C4-2B (cell line): ENCODE results near the gene ABCG1.

Experiments
- H3K27ac ChIP-seq: fragments of 450-650 bp; 2 replicates; pipeline ENCODE4 v1.5.1; 2017
- ZFX ChIP-seq: fragments of 450-650 bp; IDR thresholded peaks from 2 replicates; pipeline ENCODE4 v1.6.1; 2017
- TF ChIP-seq, protein P1 (sequence below): fragments of 450-650 bp; conservative IDR thresholded peaks from 2 replicates; pipeline ENCODE4 v1.5.1; 2017; ENCODE audit warnings: mild to moderate bottlenecking

Gene ABCG1

DNA sequence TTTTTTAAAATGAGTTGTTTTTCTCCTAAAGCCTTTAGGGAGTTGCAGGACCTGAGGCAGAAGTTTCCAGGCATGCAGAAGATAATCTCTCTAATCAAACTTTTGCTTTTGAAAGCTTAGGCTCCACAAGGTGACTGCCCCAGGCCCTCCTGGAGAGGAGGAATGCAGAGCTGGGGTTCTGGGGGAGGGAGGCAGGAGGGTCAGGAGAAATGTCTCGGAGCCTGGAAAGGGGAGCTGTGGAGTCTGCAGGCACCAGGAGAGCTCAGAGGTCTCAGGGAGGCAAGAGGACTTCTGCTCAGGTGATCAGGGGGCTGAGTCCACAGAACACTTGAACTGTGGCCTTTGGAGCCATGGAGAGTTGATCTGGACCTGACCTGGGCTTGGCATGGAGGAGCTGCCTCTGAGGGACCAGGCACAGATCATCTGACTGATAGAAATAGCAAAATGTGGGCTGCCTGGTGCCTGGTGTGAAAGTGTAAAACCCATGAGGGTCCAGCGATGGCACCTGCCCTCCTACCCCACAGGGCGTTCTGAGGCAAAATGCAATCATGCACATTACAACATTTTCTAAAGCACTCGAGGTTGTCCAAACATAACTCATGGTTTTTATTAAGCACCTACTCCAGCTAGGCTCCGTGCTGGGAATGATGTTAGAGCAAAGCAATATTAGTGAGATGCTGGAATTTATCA, 10.0 kb upstream of the ABCG1 start:
- H3K27ac ChIP-seq: no peak overlapping the region
- TF ChIP-seq ZFX: no peak

DNA sequence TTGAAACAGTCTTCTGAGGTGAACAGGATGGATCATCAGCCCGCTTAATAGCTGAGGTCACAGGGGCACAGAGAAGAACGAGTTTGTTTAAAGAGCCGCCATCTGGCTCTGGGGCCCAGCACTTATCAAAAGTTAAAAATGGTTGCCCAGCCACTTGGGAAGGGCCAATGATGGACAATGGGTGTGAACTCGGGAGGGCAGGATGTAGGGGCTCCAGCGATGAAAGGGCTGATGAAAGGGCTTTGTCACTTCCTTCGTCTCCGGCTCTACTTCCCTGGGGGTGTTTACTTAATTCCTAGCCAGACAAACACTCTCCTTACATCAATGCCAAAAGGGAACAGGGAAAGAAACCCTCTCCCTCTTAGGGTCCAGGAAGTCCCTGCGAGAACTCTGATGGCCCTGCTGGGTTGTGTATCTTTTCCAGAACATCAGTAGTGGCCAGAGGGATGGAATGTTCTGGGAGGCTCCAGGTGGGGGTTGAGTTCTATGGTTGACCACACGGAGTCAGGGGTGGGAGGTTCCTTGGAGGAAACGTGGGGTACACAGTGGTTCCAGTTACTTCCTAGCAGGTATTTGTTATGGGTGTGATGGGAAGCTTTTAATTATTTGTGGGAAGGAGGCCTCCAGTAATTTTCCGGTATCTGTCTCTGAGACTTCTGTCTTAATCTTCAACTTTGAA, 9.0 kb upstream of the ABCG1 start:
- no peak overlapping the region for H3K27ac ChIP-seq
- TF ChIP-seq, protein P1, sequence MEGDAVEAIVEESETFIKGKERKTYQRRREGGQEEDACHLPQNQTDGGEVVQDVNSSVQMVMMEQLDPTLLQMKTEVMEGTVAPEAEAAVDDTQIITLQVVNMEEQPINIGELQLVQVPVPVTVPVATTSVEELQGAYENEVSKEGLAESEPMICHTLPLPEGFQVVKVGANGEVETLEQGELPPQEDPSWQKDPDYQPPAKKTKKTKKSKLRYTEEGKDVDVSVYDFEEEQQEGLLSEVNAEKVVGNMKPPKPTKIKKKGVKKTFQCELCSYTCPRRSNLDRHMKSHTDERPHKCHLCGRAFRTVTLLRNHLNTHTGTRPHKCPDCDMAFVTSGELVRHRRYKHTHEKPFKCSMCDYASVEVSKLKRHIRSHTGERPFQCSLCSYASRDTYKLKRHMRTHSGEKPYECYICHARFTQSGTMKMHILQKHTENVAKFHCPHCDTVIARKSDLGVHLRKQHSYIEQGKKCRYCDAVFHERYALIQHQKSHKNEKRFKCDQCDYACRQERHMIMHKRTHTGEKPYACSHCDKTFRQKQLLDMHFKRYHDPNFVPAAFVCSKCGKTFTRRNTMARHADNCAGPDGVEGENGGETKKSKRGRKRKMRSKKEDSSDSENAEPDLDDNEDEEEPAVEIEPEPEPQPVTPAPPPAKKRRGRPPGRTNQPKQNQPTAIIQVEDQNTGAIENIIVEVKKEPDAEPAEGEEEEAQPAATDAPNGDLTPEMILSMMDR: no peak
- TF ChIP-seq ZFX: no peak

DNA sequence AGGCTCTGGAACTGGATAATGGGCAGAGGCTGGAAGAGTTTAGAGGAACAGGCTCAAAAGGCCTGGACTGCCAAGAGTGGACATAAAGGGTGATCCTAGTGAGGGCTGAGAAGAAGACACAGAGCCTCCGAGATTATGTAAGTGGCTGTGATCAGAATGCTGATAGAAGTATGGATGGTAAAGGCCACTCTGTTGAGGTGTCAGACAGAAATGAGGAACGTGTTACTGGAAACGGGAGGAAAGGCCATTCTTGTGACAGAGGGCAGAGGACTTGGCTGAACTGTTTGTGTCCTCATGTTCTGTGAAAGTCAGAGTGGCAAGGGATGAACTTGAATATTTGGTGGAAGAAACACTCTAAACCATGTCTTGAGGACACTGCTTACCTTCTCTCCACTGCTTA, 6.7 kb upstream of the ABCG1 start:
- no peak overlapping the region for H3K27ac ChIP-seq
- TF ChIP-seq ZFX: no peak
- TF ChIP-seq, protein P1: no peak

DNA sequence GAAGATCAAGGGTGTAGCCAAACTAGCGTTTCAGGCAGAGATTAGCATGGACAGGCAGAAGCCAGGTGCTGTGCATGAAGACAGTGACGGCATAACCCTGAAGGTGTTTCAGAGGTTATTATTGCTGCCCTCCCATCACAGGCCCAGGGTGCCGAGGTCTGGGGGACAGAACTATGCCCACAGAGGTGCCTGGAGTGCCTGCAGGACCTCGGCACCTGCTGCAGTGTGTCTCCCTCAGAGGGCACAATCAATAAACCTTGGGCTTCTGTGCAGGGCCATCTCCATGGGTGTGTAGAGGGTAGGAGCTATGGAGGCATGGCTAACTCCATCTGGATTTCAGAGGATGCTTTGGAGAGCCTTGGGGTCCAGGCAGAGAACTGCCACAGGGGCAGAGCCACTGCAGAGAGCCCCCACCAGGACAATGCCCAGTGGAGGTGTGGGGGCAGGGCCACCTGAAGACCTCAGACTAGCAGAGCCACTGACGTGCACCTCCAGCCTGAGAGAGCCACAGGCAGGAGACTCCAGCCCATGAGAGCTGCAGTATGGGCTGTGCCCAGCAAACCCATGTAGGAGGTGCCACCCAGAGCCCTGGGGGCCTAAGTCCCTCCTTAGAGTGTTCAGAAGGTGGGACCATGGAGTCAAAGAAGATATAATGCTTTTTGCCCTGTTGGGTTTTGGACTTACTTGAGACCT, 5.7 kb upstream of the ABCG1 start:
- no peak for TF ChIP-seq ZFX
- TF ChIP-seq, protein P1: no peak

DNA sequence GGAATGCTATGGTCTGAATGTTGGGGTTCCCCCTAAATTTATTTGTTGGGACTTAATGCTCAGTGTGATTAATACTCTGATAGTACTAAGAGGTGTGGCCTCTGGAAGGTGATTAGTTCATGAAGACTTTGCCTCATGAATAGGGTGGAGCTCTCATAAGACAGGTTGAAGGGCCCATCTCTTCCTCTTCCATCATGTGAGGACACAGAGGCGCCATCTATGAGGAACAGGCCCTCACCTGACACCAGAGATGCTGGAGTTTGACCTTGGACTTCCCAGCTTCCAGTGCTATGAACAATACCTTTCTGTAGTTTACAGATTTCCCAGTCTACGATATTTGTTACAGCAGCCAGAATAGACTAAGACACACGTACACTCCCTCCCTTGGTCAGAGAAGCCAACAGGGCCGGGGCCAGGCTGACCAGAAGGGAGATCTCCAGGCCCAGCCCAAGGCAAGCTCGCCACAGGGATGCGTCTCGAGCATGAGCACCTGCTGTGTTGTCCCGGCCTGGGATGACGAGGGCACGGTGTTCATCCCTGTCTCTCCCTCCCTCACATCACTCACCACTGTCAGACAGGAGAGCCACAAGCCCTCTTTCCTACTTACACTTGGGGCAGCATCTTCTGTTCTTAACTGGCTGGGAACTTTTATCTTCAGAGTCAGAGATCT, 4.7 kb upstream of the ABCG1 start:
- H3K27ac ChIP-seq: no peak overlapping the region
- TF ChIP-seq, protein P1: no peak
- TF ChIP-seq ZFX: no peak

More for the DNA sequence above, 5.7 kb upstream of the ABCG1 start:
- H3K27ac ChIP-seq: no peak overlapping the region

DNA sequence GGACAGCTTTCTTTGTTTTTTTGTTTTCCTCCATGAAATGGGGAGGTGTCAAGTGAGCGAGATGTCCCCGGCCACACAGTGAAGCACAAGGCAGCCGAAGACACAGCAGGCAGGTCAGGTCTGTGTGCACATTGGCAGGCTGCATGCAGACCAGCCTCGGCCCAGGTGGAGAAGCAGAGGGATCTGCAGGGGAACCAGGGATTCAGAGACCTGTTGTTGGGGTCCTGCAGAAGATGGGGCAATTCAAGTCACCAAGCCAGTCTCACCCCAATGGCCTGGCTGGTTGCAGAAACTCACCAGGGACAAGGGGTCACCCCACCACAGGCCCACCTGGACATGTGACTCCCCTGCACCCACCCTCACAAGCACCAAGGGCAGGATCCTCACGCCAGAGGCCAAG, 4.0 kb upstream of the ABCG1 start:
- no peak for TF ChIP-seq ZFX
- TF ChIP-seq, protein P1: no peak
- no peak overlapping the region for H3K27ac ChIP-seq

DNA sequence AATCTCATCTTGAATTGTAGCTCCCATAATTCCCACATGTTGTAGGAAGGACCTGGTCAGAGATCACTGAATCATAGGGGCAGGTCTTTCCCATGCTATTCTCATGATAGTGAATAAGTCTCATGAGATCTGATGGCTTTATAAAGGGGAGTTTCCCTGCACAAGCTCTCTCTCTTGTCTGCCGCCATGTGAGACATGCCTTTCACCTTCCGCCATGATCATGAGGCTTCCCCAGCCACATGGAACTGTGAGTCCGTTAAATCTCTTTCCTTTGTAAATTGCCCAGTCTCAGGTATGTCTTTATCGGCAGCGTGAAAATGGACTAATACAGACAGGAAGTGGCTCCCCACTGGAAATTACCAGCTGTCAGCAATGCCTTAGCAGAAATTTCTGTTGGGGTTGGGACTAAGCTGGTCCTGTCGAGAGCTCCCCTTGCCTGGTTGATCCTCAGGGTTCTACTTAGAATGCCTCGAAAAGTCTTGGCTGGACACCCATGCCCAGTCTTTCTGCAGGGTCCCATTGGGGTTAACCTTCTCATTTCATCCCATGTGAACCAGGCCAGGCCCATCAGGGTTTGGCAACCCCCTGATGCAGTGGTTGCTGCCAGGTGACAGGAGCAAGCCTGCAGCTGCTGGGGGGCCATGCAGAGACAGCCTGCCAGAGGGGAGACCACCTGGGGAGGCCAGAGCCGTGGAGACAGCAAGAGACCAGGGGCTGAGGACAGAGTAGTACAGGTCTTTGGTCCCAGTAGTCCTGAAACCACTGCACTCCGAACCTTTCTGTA, 2.8 kb upstream of the ABCG1 start:
- TF ChIP-seq, protein P1: no peak
- no peak for TF ChIP-seq ZFX
- H3K27ac ChIP-seq: no peak overlapping the region
